AG10803 (cell line): ENCODE data around the gene PIK3R3.
"Not testable (repeated sequence)": the region's sequence is repeated elsewhere in the genome, so short reads cannot be mapped to it uniquely, and the experiment has no call there.

ENCODE experiments used
- DNase-seq: peaks from one replicate; pipeline ENCODE4 v3.0.0; 2010; ENCODE audit warnings: low read depth
- H3K4me3 ChIP-seq: 2 replicates; pipeline ENCODE4 v1.5.1; 2011; ENCODE audit warnings: mild to moderate bottlenecking, low read length, control low read depth
- CTCF ChIP-seq: conservative IDR thresholded peaks from 2 replicates; pipeline ENCODE4 v1.5.1; 2011; ENCODE audit warnings: mild to moderate bottlenecking, low read length, control low read depth, inconsistent platforms

Gene PIK3R3

GRCh38 chr1:46102769-46103476, 29.5 kb downstream of the PIK3R3 start:
- DNase-seq, result no peak
- no peak for TF ChIP-seq CTCF

GRCh38 chr1:46099215-46099614, 33.2 kb downstream of the PIK3R3 start:
- no peak overlapping the region for H3K4me3 ChIP-seq
- DNase-seq, result no peak
- TF ChIP-seq CTCF, result no peak

More at GRCh38 chr1:46102769-46103476, 29.5 kb downstream of the PIK3R3 start:
- no peak overlapping the region for H3K4me3 ChIP-seq

- DNase-seq, result no peak
- no peak overlapping the region for H3K4me3 ChIP-seq
- TF ChIP-seq CTCF, result no peak
Observed at GRCh38 chr1:46098027-46098712, 34.3 kb downstream of the PIK3R3 start.

GRCh38 chr1:46097149-46097472, 35.3 kb downstream of the PIK3R3 start:
- no peak for TF ChIP-seq CTCF
- no peak overlapping the region for H3K4me3 ChIP-seq
- no peak for DNase-seq

GRCh38 chr1:46096269-46097148, 35.9 kb downstream of the PIK3R3 start:
- no peak for DNase-seq
- no peak for TF ChIP-seq CTCF
- no peak overlapping the region for H3K4me3 ChIP-seq

GRCh38 chr1:46095110-46095509, 37.3 kb downstream of the PIK3R3 start:
- not testable (repeated sequence) for H3K4me3 ChIP-seq, DNase-seq

GRCh38 chr1:46094471-46095005, 37.9 kb downstream of the PIK3R3 start:
- no peak overlapping the region for H3K4me3 ChIP-seq
- DNase-seq, result no peak
- no peak for TF ChIP-seq CTCF

GRCh38 chr1:46093832-46094231, 38.6 kb downstream of the PIK3R3 start:
- DNase-seq, result not testable (repeated sequence)

More at GRCh38 chr1:46093832-46094231, 38.6 kb downstream of the PIK3R3 start:
- not testable (repeated sequence) for H3K4me3 ChIP-seq
